HCT116 (cell line): ENCODE measurements around the gene LYAR. TPM values are rescaled to one million over a fixed set of nuclear protein-coding genes. Genes with fewer than 3 reads are reported as not detected.

Experiments
- ATAC-seq: fragments of 200-7000 bp; cut with Tn5 transposase; 2 replicates; pipeline ENCODE4 v1.9.1; 2020; ENCODE audit warnings: mild to moderate bottlenecking, moderate library complexity
- BruUV-seq: library from RNA; stranded (reverse); fragments of 400-500 nt; replicated peaks from 2 replicates; lab custom pipeline; 2021; lab: Mats Ljungman, UMichigan
- CTCF ChIA-PET: fragments of 300-600 bp; sonication (Branson Sonifier 250); formaldehyde crosslinking; loops from one replicate; lab custom pipeline; 2021; ENCODE audit warnings: antibody characterized with exemption; lab: Charles Lee
- POLR2A ChIA-PET: fragments of 300-600, 350-600 bp; sonication (Branson Sonifier 250); formaldehyde crosslinking; loops from one replicate; lab custom pipeline; 2021; ENCODE audit warnings: antibody characterized with exemption; lab: Charles Lee
- RAD21 ChIA-PET, 2 experiments: fragments of 300-600 bp; sonication (Branson Sonifier 250); formaldehyde crosslinking; loops; one replicate each; lab custom pipeline; 2023; ENCODE audit warnings: low total read pairs in 2 of 2; ENCODE audit not compliant: uncharacterized antibody in 2 of 2, unreplicated experiment in 2 of 2, low non-redundant PET in 1 of 2; lab: Charles Lee
- DNase-seq: peaks from one replicate; pipeline ENCODE4 v3.0.0-alpha.2; 2010; ENCODE audit warnings: low read depth, low spot score
- H2AFZ ChIP-seq: fragments of 200-600 bp; shearing (Covaris generic), sonication (generic); 2 replicates; pipeline ENCODE4 v1.6.1; 2017; ENCODE audit warnings: low read depth, mixed run types, mixed read lengths, antibody characterized with exemption, low read length; ENCODE audit not compliant: poor library complexity, severe bottlenecking
- H3K27ac ChIP-seq: 2 replicates; pipeline ENCODE4 v1.5.1; 2012; ENCODE audit warnings: low read depth, low read length
- H3K27me3 ChIP-seq: fragments of 200-600 bp; sonication (generic); 2 replicates; pipeline ENCODE4 v1.6.1; 2016; ENCODE audit warnings: mixed run types, low read length, mixed read lengths; ENCODE audit not compliant: insufficient read depth
- H3K36me3 ChIP-seq, 2 experiments: fragments of 200-500 bp in 1 of 2; fragments of 200-600 bp in 1 of 2; sonication (Bioruptor generic) in 1 of 2; sonication (generic) in 1 of 2; 2 replicates each; pipeline versions ENCODE4 v1.5.1 to v1.6.1; 2014 to 2016; ENCODE audit warnings: low read length in 2 of 2, inconsistent platforms in 1 of 2, mixed read lengths in 1 of 2, mixed run types in 1 of 2; ENCODE audit not compliant: insufficient read depth in 2 of 2, control insufficient read depth in 1 of 2
- H3K4me1 ChIP-seq, 2 experiments: fragments of 200-600 bp in 1 of 2; sonication (generic) in 1 of 2; 2 replicates each; pipeline versions ENCODE4 v1.5.1 to v1.6.1; 2012 to 2017; ENCODE audit warnings: low read length in 2 of 2, inconsistent platforms in 1 of 2, mild to moderate bottlenecking in 1 of 2, mixed read lengths in 1 of 2, mixed run types in 1 of 2, moderate library complexity in 1 of 2; ENCODE audit not compliant: insufficient read depth in 2 of 2, control insufficient read depth in 1 of 2
- H3K4me2 ChIP-seq: fragments of 200-600 bp; sonication (generic); 2 replicates; pipeline ENCODE4 v1.6.1; 2017; ENCODE audit warnings: mixed run types, low read length, mixed read lengths
- H3K4me3 ChIP-seq, 2 experiments: fragments of 200-600 bp in 1 of 2; sonication (generic) in 1 of 2; replicated peaks in 1 of 2; 2 replicates each; pipeline ENCODE4 v1.5.1; 2011 to 2016; ENCODE audit warnings: low read length in 2 of 2, control low read depth in 1 of 2, low read depth in 1 of 2, mild to moderate bottlenecking in 1 of 2, mixed read lengths in 1 of 2, mixed run types in 1 of 2
- H3K79me2 ChIP-seq: fragments of 200-600 bp; sonication (generic); 2 replicates; pipeline ENCODE4 v1.6.1; 2017; ENCODE audit warnings: mild to moderate bottlenecking, mixed run types, low read length, moderate library complexity, mixed read lengths; ENCODE audit not compliant: insufficient read depth
- H3K9ac ChIP-seq: fragments of 200-600 bp; sonication (generic); 2 replicates; pipeline ENCODE4 v1.6.1; 2016; ENCODE audit warnings: low read length, mixed read lengths
- H3K9me2 ChIP-seq: fragments of 200-600 bp; sonication (generic), shearing (Covaris generic); 2 replicates; pipeline ENCODE4 v1.6.1; 2017; ENCODE audit warnings: mixed run types, mild to moderate bottlenecking, moderate library complexity; ENCODE audit not compliant: insufficient read depth
- H3K9me3 ChIP-seq, 2 experiments: fragments of 200-500 bp in 1 of 2; fragments of 200-600 bp in 1 of 2; sonication (Bioruptor generic) in 1 of 2; sonication (generic) in 1 of 2; 2 replicates each; pipeline ENCODE4 v1.6.1; 2014 to 2017; ENCODE audit warnings: low read length in 2 of 2, mixed read lengths in 2 of 2, inconsistent platforms in 1 of 2, low read depth in 1 of 2, mild to moderate bottlenecking in 1 of 2, mixed run types in 1 of 2, moderate library complexity in 1 of 2; ENCODE audit not compliant: control insufficient read depth in 1 of 2, insufficient read depth in 1 of 2
- H4K20me1 ChIP-seq: fragments of 200-600 bp; sonication (generic), shearing (Covaris generic); 2 replicates; pipeline ENCODE4 v1.6.1; 2017; ENCODE audit warnings: mixed run types, mild to moderate bottlenecking, moderate library complexity; ENCODE audit not compliant: insufficient read depth
- ELF1 ChIP-seq: IDR thresholded peaks from 2 replicates; pipeline ENCODE4 v1.6.1; 2012; ENCODE audit warnings: low read depth, borderline replicate concordance
- FOSL1 ChIP-seq: IDR thresholded peaks from 2 replicates; pipeline ENCODE4 v1.6.1; 2012; ENCODE audit warnings: low read depth
- POLR2AphosphoS5 ChIP-seq: IDR thresholded peaks from 2 replicates; pipeline ENCODE4 v1.6.1; 2011; ENCODE audit warnings: mild to moderate bottlenecking, low read depth, low read length, moderate library complexity
- SIN3A ChIP-seq: IDR thresholded peaks from 2 replicates; pipeline ENCODE4 v1.6.1; 2012; ENCODE audit warnings: low read depth
- SP1 ChIP-seq: IDR thresholded peaks from 2 replicates; pipeline ENCODE4 v1.6.1; 2012; ENCODE audit warnings: low read depth
- SRF ChIP-seq: IDR thresholded peaks from 2 replicates; pipeline ENCODE4 v1.6.1; 2012; ENCODE audit warnings: low read depth
- ZNF274 ChIP-seq: fragments of 200-500 bp; sonication (Bioruptor generic); IDR thresholded peaks from 2 replicates; pipeline ENCODE4 v1.6.1; 2014; ENCODE audit warnings: mild to moderate bottlenecking, low read depth, low read length, inconsistent platforms
- intact Hi-C: fragments of 100-400 bp; cut with micrococcal nuclease; formaldehyde crosslinking; loops from 2 replicates; pipeline ENCODE4 v1.10.0; 2022
- total RNA-seq: library from RNA; stranded (reverse); gene quantifications from one replicate; pipeline ENCODE4 v1.2.1, GENCODE V29; 2021; ENCODE audit not compliant: unreplicated experiment
- TF ChIP-seq, protein P1 (sequence below): IDR thresholded peaks from 2 replicates; pipeline ENCODE4 v1.6.1; 2012; ENCODE audit warnings: low read depth

Gene LYAR
- total RNA-seq, 1 experiment from 2014 or later: 53.0 TPM

DNA sequence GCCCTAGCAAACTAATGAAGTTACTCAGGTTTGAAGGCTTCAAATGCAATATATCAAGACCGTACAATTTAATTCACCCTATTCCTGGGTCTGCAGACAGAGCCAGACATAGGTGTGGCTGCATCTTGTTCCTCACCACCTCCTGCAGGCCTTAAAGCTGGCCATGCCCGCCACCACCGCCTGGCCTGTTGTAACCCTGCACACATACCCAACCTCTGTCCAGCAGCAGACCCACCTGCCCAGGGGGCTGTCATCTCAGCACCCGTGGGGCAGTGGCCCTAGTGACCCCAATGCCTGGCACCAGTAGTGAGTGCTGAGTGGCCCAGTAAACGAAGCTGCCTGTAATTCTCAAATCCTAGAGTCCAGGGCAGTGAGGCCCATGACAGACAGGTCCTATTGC, 40.8 kb upstream of the LYAR start:
- POLR2A ChIA-PET: no interaction called here
- no peaks in the 10 kb centered on the region for H3K36me3 ChIP-seq

DNA sequence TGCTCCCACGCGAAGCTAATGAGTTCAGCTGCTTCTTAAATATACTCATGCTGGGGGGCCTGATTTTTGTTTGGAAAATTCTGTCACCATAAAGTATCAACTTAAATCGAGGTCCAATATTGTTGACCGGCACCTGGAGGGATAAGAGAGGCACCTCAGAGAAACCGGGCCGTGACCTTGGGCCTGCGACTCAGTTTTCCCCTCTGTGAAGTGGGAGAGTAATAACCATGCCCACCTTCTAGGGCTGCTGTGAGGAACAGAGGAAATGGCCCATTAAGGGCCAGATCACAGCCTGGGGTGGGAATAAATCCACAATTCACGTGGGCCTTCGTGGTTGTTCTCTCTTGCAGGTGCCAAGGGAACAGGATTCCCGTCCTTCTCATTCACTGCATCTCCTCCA, 39.5 kb upstream of the LYAR start:
- Histone ChIP-seq H3K4me3 (no peak overlapping the region), H3K4me1 (peaks cover 0 to under 1% of the 10 kb centered on the region in 2 experiments; a peak in 1 of 4 replicates), H3K4me2 (no peak overlapping the region), H3K9me3 (no peaks in the 10 kb centered on the region), H3K9me2 (no peaks in the 10 kb centered on the region), H3K27me3 (no peaks in the 10 kb centered on the region), H3K9ac (no peak overlapping the region), H3K27ac (no peak overlapping the region), H3K79me2 (no peaks in the 10 kb centered on the region), H3K36me3 (no peaks in the 10 kb centered on the region), H2AFZ (no peak overlapping the region), H4K20me1 (no peaks in the 10 kb centered on the region)
- no peak for ATAC-seq
- RAD21 ChIA-PET: no interaction called here
- intact Hi-C loops: no loop called here
- CTCF ChIA-PET: no interaction called here
- no TSS peak for BruUV-seq
- no peak for DNase-seq
- POLR2A ChIA-PET: no interaction called here
- no peak for TF ChIP-seq SP1
- TF ChIP-seq FOSL1: no peak
- no peak for TF ChIP-seq SRF
- no peak for TF ChIP-seq SIN3A

More for the DNA sequence above, 40.8 kb upstream of the LYAR start:
- H2AFZ ChIP-seq: no peak overlapping the region
- H3K9me2 ChIP-seq: no peaks in the 10 kb centered on the region
- no peak overlapping the region for H3K27ac ChIP-seq
- no peak overlapping the region for H3K9ac ChIP-seq
- no peaks in the 10 kb centered on the region for H3K27me3 ChIP-seq
- CTCF ChIA-PET: no interaction called here
- no peak overlapping the region for H3K4me2 ChIP-seq
- no TSS peak for BruUV-seq
- peaks cover 0 to 8% of the 10 kb centered on the region in 2 experiments; a peak in 1 of 4 replicates for H3K4me1 ChIP-seq
- H3K4me3 ChIP-seq: no peak overlapping the region
- H4K20me1 ChIP-seq: no peaks in the 10 kb centered on the region
- intact Hi-C loops: no loop called here
- no peak for ATAC-seq
- TF ChIP-seq POLR2AphosphoS5: no peak
- TF ChIP-seq ELF1: no peak
- TF ChIP-seq, protein P1, sequence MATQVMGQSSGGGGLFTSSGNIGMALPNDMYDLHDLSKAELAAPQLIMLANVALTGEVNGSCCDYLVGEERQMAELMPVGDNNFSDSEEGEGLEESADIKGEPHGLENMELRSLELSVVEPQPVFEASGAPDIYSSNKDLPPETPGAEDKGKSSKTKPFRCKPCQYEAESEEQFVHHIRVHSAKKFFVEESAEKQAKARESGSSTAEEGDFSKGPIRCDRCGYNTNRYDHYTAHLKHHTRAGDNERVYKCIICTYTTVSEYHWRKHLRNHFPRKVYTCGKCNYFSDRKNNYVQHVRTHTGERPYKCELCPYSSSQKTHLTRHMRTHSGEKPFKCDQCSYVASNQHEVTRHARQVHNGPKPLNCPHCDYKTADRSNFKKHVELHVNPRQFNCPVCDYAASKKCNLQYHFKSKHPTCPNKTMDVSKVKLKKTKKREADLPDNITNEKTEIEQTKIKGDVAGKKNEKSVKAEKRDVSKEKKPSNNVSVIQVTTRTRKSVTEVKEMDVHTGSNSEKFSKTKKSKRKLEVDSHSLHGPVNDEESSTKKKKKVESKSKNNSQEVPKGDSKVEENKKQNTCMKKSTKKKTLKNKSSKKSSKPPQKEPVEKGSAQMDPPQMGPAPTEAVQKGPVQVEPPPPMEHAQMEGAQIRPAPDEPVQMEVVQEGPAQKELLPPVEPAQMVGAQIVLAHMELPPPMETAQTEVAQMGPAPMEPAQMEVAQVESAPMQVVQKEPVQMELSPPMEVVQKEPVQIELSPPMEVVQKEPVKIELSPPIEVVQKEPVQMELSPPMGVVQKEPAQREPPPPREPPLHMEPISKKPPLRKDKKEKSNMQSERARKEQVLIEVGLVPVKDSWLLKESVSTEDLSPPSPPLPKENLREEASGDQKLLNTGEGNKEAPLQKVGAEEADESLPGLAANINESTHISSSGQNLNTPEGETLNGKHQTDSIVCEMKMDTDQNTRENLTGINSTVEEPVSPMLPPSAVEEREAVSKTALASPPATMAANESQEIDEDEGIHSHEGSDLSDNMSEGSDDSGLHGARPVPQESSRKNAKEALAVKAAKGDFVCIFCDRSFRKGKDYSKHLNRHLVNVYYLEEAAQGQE: no peak
- no peak for TF ChIP-seq ZNF274
- TF ChIP-seq, all 23 proteins: peak for 0
- DNase-seq: no peak
- Histone ChIP-seq H3K79me2 (no peaks in the 10 kb centered on the region), H3K9me3 (no peaks in the 10 kb centered on the region)
- RAD21 ChIA-PET: no interaction called here
